Erythroblast (primary cell): Measurements from ENCODE around the gene CCDC40.

Experiments used
- GATA1 ChIP-seq: IDR thresholded peaks from 2 replicates; pipeline ENCODE4 v1.6.1; 2011; ENCODE audit warnings: low read depth, mild to moderate bottlenecking, control low read depth, low read length, moderate library complexity
- POLR2A ChIP-seq: IDR thresholded peaks from 2 replicates; pipeline ENCODE4 v1.6.1; 2011; ENCODE audit warnings: mild to moderate bottlenecking, low read length

- TF ChIP-seq POLR2A (no peak), GATA1 (no peak)
These were observed 48.3 kb downstream of the CCDC40 start for GRCh38 chr17:80084773-80085172.
